Stimulated activated CD4-positive, alpha-beta T cell treated with anti-CD3 and anti-CD28 coated beads, Interleukin-12 subunit alpha, Interleukin-12 subunit beta, amount 100 ng/mL, for 48 hours (primary cell): ENCODE data around the gene GCH1.
A peak's percentile ranks its signal among the peaks of the same experiment; 100 is the strongest.
"Not testable (repeated sequence)": the region's sequence is repeated elsewhere in the genome, so short reads cannot be mapped to it uniquely, and the experiment has no call there.

ENCODE experiments used
- DNase-seq, 3 donors: peaks; one replicate each; pipeline ENCODE4 v3.0.0-alpha.2; 2020; ENCODE audit warnings: low read depth in 2 of 3, low spot score in 1 of 3

GCH1 gene

DNA sequence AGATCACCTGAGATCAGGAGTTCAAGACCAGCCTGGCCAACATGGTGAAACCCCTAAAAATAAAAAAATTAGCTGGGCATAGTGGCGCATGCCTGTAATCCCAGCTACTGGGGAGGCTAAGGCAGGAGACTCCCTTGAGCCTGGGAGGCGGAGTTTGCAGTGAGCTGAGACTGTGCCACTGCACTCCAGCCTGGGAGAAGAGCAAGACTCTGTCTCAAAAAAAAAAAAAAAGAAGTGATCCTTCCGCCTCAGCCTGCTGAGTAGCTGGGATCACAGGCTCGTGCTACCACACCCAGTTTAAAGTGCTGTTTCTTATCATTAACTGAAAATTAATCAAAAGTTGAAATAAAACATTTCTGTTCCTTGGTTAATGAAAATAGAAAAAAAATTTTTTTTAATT lies 6.3 kb upstream of the GCH1 start:
- DNase-seq: not testable (repeated sequence)

DNA sequence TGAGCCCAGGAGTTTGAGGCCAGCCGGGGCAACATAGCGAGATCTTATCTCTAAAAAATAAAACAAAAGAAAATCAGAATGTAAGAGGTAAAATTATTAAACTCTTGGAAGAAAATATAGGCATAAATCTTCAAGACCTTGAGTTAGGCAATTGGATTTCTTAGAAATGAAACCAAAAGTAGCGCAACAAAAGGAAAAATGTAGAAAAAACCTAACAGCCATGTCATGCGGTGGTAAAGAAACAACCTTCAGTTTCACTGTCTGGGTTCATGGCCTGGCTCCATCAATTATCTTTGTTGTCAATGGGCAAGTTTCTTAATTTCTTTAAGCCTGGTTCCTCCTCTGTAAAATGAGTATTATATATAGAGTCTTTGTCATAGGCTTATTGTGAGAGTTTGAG lies 5.6 kb upstream of the GCH1 start:
- DNase-seq: no peak

DNA sequence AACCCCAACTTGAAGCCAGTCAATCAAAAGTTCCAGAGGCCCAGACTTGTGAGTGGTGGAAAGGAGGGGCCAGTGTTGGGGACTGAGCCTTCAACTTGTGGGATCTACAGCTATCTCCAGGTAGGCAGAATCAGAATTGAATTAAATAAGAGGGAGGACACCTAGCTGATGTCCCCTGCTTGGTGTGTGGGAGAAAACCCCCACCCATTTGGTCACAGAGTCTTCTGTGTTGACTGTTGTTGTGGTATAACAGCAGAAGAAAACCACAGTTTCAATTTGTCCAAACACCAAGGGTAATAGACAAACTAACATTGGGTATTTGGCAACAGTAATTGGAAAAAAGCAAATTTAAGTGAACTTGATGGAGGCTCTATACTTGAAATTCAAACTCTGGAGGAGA lies 3.4 kb upstream of the GCH1 start:
- DNase-seq: no peak

DNA sequence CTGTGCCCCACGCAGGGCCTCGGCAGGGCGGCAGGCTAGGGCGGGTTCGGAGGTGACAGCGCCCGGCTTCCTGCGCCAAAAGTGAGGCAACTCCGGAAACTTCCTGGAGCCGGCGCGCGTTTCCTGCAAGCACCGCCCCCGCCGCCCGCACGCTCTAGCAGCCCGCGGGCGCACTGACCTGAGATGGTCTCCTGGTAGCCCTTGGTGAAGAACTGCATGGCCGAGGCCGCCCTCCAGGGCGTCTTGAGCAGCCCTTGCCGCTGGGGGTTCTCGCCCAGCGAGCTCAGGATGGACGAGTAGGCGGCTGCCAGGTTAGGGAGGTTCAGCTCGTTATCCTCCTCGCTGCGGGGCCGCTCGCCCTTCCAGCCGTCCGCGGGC lies 494 bp downstream of the GCH1 start:
- DNase-seq: peak; percentile 62 to 76 (median 63)

DNA sequence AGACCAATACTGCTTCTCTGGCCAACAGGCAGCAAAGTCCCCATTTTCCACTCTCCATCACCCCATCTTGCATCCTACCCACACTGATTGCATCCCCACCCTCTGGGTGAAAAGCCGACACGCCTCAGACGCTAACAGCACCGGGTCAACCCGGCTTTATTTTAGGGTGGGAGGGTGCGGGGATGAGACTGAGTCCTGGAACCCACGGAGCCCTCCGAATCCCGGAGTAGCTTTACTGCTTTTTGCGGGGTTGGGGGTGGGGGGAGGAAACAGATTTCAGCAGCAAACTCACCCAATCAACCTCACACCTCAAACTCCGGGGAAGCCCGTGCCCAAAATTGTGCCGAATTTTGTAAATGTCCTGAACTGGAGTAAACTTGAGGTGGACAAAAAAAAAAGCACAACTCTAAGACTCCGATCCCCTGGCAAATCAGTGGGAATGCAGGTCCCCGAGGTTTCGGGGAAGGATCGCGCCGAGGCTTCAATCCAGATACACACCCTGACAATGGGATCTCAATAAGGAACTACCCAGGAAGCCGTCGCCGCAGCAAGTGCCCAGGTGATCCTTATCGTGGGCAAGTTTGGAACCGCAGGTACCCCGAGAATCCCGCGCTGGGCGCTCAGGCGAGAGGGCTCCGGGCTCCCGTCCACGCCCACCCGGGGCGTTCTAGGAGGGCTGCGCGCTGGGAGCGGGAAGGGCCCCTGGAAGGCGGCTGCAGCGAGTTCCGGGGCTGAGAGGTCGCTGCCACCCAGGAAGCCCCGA lies 1.1 kb downstream of the GCH1 start:
- DNase-seq: no peak

DNA sequence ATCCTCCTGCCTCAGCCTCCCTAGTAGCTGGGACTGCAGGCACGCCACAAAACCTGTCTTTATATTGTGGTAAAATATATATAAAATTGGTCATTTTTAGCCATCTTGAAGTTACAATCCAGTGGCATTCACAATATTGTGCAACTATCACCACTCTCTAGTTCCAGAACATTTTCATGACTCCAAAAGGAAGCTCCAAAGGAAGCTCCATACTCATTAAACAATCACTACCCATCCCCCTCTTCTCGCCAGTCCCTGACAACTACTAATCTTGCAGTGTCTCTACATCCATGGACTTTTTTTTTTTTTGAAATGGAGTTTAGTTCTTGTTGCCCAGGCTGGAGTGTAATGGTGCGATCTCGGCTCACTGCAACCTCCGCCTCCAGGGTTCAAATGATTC lies 3.1 kb downstream of the GCH1 start:
- DNase-seq: no peak

DNA sequence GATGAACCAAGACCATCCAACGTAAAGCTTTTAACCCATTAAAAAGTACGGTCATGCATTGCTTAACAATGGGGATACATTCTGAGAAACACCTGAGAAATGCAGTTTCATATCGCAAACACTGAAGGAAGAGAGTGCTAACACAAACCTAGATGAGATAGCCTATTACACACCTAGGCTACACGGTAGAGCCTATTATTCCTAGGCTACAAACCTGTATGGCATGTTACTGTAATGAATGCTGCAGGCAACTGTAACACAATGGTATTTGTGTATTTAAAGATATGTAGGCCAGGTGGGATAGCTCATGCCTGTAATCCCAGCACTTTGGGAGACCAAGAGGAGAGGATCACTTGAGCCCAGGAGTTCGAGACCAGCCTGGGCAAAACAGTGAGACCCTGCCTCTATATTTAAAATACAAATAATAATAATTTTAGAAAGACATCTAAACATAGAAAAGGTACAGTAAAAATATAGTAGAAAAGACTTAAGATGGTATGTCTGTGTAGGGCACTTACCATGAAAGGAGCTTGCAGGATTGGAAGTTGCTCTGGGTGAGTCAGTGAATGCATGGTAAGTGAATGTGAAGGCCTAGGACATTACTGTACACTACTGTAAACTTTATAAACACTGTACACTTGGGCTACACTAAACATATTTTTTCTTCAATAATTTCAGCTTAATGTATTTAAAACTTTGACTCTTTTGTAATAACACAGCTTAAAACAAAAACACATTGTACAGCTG lies 4.6 kb downstream of the GCH1 start:
- not testable (repeated sequence) for DNase-seq

DNA sequence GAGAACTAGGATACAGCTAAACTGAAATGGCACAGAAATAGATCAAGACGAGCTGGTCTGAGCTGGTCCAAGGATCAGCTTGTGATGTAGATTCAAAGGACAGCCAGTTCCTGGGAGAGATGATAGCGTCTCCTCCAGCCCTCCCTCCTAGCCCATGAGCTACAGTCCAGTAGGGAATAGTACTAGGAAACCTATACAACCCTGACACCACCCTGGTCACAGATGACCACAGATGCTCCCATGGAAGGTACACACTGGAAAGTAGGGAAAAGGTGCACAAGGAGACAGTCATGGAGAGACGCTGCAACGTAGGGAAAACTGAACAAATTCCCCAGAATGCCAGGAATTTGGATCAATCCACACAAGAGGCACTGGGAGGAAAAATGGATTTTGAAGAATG lies 6.9 kb downstream of the GCH1 start:
- DNase-seq: no peak

DNA sequence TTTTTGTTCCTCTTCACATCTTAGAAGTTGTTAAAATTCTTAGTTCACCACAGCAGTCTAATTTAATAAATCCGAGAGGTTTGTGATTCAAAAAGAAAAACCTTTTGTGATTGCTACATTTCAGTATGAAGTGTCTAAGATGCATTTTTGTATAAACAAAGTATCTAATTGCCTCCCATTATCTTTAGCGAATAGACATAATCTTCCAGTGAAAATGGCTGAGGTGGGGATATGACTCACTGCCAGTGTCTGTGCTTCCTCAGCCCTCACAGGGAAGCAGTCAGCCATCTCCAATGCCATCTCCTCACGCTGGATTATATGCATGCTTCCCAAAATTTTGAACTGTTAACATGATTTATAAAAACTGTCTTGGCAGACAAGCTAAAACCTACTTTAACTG lies 7.6 kb downstream of the GCH1 start:
- DNase-seq: no peak

DNA sequence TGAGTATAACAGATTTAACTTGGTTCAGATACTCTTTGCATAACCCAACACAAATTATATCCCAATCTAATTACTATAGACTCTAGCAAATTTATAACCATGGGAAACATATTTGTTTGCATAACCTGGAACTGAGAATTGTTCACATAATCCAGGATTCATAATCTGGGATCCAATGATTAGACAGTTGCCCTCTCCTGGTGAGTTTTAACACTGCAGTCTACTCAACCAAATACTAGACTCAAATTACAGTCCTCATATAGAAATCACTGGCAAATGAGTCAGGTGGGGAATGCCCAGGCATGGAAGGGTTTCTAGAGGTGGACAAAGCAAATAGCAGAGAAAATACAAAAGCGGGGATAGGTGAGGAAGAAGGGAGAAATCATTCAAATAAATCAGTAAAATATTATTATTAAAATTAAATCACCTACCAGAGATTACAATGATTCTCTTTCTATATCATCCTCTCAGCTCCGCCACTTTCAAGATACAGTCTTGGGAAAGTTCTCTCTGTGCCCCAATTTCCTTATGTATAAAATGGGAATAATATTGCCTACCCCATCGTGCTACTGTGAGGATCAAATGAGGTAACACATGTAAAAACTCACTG lies 9.4 kb downstream of the GCH1 start:
- no peak for DNase-seq

DNA sequence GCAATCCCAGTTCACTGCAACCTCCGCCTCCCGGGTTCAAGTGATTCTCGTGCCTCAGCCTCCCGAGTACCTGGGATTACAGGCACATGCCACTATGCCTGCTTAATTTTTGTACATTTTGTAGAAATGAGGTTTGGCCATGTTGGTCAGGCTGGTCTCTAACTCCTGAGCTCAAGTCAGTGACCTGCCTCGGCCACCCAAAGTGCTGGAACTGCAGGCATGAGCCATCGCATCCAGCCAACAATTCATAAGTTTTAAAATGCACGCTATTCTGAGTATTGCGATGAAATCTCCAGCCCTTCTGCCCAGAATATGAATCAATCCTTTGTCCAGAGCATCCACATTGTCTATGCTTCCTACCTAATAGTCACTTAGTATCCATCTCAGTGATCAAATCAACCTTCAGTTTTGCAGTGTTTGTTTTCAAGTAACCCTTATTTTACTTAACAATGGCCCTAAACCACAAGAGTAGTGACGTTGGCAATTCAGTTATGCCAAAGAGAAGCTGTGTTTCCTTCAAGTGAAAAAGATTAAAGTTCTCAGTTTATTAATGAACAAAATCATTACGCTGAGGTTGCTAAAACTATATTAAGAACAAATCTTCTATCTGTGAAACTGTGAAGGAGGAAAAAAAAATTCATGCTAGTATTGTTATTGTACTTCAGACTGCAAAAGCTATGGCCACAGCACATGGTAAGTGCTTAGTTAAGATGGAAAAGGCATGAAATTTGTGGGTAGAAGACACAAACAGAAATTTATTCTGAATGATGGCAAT lies 11.0 kb downstream of the GCH1 start:
- DNase-seq: no peak

DNA sequence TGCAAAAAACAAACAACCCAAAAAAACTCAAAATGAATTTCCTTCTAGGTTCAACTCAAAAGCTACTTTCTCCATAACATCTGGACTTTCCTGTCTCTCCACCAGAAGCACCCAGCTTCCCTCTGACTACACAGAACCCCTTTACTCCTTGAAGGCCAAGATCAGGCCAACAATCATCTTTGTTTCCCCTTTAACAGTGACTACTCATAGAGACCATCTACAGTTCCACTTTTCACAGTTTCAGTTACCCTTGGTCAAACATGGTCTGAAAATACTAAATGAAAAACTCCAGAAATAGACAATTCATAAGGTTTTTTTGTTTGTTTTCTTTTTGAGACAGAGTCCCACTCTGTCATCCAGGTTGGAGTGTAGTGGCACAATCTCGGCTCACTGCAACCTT lies 11.8 kb downstream of the GCH1 start:
- DNase-seq: no peak

DNA sequence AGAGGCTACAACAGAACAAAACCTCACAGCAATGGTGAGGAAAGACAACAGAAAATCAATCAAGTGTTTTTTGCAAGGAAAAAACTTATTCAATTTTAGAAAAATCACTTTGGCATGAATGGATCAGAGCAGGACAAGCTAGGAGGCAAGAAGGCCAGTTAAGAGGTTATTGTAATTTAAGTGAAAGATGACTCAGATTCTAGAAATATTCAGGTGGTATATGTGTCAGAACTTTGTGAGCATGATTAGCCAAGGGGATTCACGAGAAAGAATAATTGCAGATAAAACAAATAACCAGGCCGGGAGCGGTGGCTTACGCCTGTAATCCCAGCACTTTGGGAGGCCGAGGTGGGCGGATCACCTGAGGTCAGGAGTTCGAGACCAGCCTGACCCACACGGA lies 12.7 kb downstream of the GCH1 start:
- no peak for DNase-seq

DNA sequence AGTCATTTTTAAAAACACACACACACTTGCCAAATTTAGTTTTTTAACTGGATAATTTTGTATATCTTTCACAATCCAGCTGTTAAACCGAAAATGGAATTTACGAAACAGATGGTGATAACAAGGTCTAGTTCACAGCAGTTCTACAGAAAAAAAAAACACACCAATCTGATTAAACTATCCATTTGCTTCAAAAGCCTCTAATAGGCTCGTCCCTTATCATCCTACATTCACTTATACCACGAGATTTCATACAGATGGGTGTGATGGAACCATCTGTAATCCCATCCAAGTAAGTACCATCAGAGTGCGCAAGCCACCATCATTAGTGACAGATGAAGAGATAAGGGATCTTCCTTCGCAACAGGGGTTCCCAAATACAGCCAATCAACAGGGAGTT lies 20.1 kb downstream of the GCH1 start:
- no peak for DNase-seq

DNA sequence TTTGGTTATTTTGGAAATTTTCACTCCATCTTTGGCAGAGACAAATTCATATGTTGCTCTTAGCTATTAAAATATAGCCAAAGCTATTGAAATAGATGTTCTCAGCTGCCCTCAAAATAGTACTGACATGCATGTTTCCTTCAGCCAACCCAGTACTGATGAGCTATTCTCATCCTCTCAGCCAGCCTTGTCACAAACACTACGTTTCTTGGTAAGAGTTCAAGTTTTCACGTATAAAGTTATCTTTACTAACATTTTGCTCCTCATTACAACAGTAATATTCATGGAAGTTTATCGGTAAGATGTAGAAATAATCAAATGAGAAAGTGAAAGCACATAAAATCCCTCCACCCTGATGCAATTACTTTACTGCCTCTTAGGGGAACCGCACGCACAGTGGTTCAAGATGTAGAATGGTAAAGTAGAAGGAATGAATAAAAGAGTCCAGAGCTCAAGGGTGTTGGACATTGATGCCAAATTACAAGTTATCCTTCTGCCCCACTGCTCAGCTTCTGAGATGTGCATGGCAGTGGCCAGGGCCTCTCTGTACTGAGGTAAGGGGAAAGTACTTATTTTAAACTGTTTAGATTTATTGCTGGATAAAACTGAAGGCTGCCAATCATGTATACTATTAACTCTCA lies 20.7 kb downstream of the GCH1 start:
- DNase-seq: no peak

DNA sequence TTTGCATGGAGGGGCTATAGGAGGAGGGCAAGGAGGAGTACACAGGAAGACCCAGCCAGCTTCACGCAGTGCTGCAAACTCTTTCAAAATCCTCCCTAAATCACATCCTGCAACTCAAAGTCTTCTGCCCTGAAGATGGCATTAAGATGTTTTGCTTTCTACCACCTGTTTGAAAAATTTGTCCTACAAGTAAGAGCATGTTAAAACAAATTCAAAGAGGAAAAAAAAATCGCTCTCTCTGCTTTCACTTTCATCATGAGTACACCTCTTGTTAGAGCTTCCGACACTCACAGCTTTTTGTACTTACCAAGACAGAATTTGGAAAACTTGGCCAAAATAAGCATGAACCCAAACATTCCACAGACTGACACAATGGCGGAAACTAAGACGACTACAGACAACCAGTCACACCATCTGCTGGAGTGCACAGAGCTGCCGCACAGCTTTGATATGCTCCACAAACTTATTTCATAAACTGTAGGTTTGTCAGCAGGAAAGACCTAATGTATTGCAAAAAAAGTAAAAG lies 21.3 kb downstream of the GCH1 start:
- DNase-seq: no peak

DNA sequence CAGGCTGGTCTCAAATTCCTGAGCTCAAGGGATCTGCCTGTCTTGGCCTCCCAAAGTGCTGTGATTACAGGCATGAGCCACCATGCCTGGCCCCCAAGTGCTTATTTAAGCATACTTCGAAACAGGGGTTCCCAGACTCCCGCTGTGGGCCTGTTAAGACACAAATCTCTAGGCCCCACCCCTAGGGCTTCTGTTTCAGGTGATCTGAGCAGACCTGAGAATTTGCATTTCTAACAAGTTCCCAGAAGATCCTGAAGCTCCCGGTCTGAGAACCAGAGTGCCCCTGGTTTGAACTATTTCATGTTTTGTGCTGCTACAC lies 25.0 kb downstream of the GCH1 start:
- DNase-seq: no peak

DNA sequence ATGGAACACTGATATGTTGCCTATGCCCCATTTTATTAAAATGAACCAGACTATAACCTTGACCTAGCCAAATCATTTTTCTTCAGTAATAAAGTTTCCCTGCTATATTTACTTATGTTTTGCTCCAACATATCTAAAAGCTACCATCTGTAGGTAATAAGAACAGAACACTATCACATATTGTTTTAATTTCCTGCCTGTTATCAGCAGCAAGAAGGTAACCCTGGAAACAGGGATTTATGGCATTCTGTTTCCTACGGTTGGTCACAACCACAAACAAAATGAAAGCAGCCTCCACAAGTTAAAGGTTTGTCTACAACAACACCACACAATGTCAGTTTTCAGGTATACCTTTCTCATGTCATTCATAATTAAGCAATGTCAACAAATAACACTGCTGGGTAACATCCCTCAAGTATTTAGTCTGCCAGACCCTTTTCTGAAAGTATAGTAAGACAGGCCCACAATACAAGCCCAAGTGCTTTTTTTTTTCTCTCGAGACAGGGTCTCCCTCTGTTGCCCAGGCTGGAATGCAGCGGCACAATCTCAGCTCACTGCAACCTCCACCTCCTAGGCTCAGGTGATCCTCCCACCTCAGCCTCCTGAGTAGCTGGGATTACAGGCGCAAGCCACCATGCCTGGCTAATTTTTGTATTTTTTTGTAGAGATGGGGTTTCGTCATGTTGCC lies 25.5 kb downstream of the GCH1 start:
- no peak for DNase-seq

DNA sequence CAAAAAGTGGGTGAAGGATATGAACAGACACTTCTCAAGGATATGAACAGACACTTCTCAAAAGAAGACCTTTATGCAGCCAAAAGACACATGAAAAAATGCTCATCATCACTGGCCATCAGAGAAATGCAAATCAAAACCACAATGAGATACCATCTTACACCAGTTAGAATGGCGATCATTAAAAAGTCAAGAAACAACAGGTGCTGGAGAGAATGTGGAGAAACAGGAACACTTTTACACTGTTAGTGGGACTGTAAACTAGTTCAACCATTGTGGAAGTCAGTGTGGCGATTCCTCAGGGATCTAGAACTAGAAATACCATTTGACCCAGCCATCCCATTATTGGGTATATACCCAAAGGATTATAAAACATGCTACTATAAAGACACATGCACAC lies 27.0 kb downstream of the GCH1 start:
- DNase-seq: not testable (repeated sequence)
